Hippocampal formation (tissue), 2 donors: ENCODE measurements around the gene MCAM.
A peak's percentile ranks its signal among the peaks of the same experiment; 100 is the strongest.

Experiments used
- DNase-seq, 2 donors: peaks; one replicate each; lab custom pipeline; 2025; lab: John Stamatoyannopoulos, UW

MCAM gene

DNA sequence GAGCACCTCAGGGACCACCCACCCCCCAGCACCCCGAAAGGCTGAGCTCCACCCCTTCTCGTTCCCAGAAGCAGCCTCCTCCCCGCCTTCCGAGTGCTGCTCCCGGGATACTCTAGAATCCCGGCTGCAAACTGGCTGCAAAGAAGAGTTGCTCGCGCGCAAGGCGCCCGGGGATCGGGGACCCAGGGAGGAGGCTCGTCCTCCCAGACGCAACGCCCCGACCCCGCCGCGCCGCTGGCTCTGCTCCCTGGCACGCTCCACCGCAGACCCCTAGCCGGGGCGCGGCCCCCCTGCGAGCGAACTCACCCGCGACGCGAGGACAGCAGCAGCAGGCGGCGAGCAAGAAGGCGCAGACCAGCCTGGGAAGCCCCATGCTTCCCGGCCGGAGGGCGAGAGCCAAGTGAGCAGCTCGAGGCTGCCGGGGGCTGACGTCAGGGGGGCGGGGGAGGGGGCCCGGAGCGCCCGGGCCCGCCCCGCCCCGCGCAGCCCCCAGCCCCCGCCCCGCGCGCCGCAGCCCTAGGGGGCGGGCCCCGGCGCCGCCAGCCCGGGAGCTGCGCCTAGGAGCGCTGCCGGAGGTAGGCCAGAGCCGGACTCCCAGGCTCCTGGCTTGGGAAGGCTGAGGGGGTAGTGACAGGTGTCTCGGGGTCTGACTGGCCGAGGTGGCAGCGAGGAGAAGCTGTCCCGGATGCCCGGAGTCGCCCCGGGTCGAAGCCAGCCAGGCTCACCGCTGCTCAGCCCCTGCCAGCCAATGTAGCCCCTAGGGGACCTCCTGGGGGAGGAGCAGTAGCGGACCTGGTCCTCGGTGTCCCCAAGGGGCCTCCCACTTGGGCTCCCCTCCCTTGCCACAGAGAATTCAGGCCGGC lies at the start of gene MCAM:
MCAM (minus strand) TSS at position 402 of the 863 bp plus-strand sequence; CDS start at position 373, 29 bp downstream.
- no peak for DNase-seq

DNA sequence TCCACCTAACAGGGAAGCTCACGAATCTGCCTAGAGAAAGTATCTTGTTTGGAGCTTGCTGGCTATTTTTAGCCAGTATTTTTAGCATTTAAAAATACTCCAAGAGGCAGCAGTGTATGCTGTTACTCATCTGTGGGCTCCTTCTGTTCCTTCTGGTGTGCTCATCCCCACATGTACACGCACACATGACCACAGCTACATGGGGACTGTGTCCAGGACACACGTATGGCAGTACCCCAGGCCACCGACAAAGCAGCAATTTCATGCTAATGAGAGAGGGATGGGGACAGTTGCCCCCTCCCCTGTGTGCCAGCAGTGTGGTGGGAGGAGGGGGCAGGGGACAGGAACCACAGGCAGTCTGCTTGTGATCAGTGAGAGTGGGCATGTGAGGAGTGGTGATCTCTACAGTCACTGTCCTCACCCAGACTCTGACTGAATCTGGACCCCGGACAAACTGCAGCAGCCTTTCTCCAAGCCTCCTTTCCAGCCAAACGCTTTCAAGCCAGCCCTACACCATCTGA lies 48.2 kb upstream of the MCAM start:
- DNase-seq: peak in 1 of 2 donors; percentile 37

GRCh38 chr11:119363851-119364590 lies 47.1 kb upstream of the MCAM start:
- DNase-seq: peak; percentile 52 to 73

DNA sequence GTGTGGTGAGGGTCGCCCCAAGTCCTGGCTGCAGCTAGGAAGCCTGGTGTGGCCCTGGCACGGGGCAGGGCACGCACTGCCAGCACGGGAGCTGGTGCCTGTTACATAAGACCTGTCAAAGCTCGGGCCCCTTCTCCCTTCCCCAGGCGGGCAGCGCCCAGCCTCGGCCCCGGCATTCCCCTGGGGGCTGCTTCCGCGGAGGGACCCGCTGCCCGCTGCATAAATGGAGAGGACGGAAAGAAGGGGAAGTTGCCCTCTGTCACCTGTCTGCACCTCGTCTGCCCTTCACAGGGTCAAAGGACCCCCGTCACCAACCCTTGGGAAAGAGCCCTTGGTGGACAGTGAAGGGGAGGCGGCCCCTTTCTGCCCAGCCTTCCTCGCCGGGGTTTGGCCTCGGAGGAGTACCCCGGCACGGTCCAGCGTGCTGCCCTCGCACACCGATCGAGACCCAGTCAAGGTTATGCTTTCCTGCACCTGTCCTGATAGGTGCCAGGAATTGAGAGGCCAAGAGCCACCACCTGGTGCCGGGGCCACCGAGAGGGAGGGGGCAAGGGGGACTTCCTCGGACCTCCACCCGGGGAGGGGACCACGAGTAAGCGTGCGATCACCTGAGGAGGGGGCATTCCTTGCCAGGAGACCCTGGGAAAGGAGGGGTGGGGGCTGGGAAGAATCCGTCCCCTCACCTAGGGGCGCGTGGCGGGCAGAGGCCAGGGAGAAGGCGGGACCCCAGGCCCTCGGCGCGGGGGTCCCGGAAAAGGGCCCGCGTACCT lies 46.3 kb upstream of the MCAM start:
- DNase-seq: no peak

DNA sequence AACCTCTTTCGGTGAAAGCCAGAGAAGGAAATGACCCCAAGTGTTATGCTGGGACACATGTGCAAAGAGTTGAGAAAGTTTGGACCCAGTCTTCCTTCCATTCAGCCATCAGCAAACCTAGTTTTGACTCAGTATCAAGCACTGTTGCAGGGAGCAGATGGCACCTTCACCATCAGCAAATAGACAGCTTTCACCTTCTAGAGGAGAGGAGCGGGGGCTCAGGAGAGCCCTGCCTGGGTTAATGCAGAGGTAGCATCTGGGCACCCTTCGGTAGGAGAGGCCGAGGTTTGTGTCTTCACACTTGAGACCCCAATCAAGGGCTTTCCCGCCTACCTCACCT lies 45.8 kb upstream of the MCAM start:
- no peak for DNase-seq

DNA sequence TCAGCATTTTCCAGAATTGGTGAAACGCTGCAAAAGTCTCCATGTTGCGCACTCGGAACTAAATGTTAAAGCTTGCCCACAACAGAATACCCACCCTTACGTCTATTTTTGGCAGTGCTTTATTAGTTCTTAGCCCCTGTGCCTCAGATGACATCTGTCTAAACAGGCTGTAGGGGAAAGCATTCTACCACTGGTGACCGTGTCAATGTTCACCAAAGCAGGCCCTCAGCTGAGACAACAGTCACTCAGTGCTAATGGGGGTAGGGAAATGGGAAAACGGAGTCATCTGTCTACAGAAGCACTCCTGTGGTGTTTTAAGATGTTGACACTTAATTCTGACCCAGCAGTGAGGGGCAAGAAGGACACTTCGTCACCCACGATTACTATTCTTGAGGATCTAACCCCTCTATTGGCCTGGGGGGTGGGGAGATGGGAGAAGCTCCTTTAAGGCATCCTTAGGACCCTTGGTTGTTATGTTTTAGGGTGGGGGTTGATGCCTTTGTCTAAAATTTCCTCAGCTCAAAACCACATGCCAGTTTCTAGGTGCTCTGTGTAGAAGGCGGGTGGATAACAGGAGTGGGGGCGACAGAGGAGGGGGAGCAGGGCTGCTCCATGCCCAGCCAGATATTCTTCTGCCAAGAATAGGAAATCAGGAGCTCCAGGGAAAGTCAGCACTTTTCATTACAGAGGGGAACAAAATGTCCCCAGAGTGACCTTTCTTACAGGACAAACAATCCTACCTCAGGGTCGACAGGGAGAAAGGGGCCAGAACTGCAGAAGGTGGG lies 45.2 kb upstream of the MCAM start:
- no peak for DNase-seq

- peak in 1 of 2 donors; percentile 33 for DNase-seq
Observed at GRCh38 chr11:119361056-119361787, 44.3 kb upstream of the MCAM start.

DNA sequence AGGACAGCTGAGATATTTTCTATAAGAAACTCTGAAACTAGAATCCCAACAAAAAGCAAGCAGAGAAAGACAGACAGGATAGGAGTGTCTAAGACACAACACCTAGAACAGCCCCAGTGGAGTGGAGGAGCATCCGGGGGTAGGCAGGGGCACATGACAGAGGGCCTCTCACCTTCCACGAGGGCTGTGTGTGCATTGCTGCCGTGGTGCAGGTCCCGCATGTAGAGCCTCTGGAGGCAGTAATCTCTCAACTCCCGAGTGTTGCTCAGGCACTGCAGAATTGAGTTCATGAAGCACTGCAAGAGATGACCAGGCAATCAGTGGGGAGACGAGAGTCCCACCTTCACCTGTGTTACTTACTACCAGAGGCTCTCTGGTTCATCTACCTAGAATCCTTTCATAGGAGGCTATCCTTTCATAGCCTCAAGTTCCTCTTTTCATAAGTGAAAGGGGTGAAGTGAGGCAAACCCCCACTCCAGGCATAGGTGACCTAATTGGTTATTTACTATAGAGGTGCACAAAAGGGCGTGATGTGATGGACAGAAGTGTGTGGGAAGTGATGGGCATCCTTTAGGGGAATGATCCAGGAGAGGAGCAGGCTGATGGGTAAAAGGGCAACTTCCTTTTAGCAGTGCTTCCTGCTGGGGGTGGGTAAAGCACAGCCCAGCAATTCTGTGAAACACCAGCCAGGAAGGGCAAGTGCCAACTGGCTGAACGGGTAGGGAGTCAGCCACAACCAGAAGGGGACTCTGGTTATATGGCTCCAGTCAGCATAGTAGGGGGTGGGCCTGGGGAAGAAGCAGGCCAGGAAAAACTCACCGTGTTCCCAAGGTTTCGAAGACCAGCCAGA lies 42.7 kb upstream of the MCAM start:
- no peak for DNase-seq

DNA sequence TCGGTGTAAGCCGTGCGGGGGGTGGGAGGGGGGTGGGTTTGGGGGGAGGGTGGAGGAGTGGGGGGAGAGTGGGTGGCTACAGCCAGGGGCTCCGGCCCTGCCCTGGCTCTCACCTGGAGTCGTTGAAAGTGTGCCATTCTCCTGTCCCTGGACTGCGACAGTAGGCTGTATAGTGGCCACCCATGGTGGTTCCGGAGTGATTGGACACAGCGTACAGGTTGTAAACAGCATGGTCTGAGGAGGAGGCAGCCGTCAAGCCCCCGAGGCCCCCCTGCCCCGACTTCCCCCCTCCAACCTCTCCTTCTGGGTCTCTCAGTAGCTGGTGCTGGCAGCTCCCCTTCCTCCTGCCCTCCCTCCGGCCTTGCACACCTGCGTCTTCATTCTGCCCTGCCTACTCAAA lies 40.1 kb upstream of the MCAM start:
- DNase-seq: no peak

GRCh38 chr11:119356349-119357031 lies 39.6 kb upstream of the MCAM start:
- DNase-seq: peak; percentile 44 to 68

- DNase-seq: no peak
Observed at GRCh38 chr11:119355091-119355843, 38.3 kb upstream of the MCAM start.

GRCh38 chr11:119352857-119353260 lies 35.9 kb upstream of the MCAM start:
- DNase-seq: peak; percentile 31 to 49

DNA sequence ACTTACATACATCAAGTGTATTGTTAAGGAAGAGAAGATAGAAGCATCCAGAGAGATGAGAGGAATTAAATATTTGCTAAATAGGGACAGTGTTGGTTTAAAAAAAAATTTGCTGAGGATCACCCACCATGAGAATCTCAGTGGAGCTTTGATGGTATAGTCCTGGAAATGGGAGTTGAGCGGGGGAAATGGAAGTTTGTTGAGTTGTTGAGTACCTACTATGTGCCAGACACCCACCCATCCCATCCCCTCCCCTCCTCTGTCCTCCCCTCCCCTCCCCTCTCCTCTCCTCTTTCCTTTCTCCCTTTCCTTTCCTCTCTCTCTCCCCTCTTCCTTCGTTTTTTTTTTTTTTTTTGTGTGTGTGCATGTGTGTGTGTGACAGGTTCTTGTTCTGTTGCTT lies 34.3 kb upstream of the MCAM start:
- no peak for DNase-seq

DNA sequence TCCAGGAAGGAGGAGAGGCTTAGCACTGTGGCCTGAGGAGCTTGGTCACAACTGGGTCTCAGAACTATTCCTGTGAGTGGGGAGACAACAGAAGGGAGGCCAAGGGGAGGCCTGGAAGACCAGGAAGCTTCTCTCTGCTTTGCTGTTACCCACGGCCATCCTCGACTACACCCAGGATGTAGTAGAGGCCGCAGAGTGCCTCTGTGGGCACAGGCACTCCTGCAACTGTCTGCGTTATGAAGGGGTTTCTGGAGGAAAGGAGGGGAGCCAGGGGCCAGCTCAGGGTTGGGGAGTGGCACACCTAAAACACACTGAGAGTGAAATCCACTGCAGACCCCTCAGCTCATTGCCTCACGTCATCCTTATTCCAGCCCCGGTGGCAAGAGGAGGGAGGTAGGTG lies 33.4 kb upstream of the MCAM start:
- no peak for DNase-seq

DNA sequence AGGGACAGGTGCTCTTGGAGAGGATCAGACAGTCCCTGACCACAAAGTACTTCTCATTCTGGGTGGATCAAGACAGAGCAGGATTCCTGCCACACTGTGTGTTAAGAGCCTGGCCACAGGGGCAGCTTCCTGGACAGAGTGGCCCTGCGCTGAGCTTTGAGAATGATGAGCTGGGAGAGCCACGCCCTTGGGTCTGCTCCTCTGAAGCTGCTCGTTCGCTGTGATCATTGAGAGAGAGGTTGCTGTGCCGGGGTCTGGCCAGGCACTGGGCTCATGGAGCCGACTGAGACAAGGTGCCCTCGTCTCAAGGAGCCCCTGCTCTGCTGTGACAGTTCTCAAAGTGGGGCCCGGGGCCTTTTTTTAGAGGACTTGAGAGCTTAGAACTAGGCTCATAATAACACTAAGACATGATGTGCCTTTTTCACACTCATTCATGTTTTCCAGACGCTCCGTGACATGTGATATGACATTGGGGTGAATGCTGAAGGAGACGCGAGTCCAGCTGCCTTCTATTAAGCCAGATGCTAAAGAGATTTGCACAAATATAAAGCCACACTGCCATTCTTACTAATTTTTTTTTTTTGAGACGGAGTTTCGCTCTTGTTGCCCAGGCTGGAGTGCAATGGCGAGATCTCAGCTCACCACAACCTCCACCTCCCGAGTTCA lies 31.1 kb upstream of the MCAM start:
- no peak for DNase-seq

- no peak for DNase-seq
Observed at GRCh38 chr11:119347242-119347641, 30.3 kb upstream of the MCAM start.

DNA sequence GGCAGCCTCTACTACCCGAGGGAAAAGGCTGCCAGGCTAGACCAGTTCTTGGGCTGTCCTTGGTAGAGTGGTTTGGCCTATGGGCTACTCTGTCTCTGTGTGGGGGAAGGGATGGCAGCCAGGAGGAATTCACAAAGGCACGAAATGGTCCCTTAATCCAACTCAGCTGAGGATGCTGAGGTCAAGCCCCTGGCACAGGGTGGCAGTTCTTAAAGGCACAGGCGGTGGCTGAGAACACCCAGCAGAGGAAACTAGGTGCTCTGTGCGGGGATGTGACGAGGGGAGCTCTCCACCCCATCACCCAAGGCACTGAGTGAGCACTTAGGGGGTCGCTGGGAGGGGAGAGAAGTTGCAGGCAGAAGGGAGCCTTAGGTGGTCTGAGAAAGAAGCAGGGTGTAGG lies 29.7 kb upstream of the MCAM start, which contains the start of gene MFRP:
MFRP (minus strand) TSS at position 101 of the 400 bp plus-strand sequence. CDS start 192 bp downstream, outside the sequence.
- no peak for DNase-seq

DNA sequence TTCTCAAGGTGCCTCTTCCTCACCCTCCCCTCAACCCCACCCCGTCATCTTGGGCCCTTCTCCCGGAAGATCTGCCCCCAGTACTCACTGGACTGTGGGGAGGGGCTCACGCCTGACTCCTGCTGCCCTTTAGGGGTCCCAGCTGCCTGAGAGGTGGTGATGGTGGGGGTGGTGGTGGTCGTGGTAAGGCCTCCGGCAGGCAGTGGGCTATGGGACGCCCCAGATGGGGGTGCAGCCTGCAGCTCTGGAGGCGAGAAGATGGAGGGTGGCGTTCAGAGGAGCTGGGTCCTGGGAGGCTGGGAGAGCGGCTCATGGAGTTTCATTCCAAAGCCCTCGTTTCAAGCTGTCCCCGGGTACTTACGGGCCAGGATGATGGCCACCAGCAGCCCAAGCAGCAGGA lies 28.8 kb upstream of the MCAM start:
- DNase-seq: no peak
